OCI-LY7 (cell line): Measurements from ENCODE around the gene SPCS3.

Source experiments
- CTCF ChIP-seq: fragments of 200-600 bp; sonication (generic); conservative IDR thresholded peaks from 2 replicates; pipeline ENCODE4 v1.5.1; 2014; ENCODE audit warnings: mild to moderate bottlenecking, antibody characterized with exemption, low read length, moderate library complexity, mixed read lengths
- EZH2phosphoT487 ChIP-seq: fragments of 200-600 bp; sonication (generic); IDR thresholded peaks from 2 replicates; pipeline ENCODE4 v1.6.1; 2018; ENCODE audit warnings: low read depth, borderline replicate concordance, mild to moderate bottlenecking, mixed run types, antibody characterized with exemption, low read length, moderate library complexity, mixed read lengths

DNA sequence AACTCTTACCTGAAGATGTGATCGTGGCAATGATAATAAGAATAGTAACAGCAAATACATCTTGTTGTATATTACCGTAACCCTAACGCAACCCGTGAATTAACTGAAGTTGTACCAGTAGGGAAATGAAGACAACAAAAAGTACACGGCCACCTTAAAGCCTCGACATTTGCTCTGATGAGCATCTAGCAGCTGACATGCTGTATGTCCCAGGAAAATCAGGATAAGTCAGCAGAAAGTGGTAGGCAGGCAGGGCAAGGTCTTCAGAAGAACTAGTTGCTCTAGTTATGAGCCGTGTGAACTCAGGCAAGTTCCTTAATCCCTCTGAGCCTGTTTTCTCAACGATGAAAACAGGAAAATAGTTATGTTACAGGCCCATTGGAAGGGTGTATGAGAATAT, 43.1 kb upstream of the SPCS3 start:
- TF ChIP-seq CTCF (no peak), EZH2phosphoT487 (no peak)
